ENCODE measurements around the gene POLA2. TPM values are rescaled to one million over a fixed set of nuclear protein-coding genes. Genes with fewer than 3 reads are reported as not detected.

Gene POLA2
- total RNA-seq, result 1 to 10 TPM; 3.4 to 9.2 TPM
- 1 to 10 TPM; 3.0 to 4.1 TPM for polyA plus RNA-seq
- long read RNA-seq, donor 1, transcript POLA2-201 (18 exons, 3,744 nt), result major isoform, 5 of 9 reads
- long read RNA-seq, donor 1, partial matches to known transcripts, result 4 of 9 reads
- long read RNA-seq, donor 1, other reads (novel, unspliced or antisense), result 0 of 9 reads
- long read RNA-seq, donor 2, partial matches to known transcripts, result 4 of 4 reads
- long read RNA-seq, donor 2, other reads (novel, unspliced or antisense), result 0 of 4 reads

- peak; percentile 98 for ATAC-seq (ENCODE audit: low FRiP score)
These were observed at the start of gene POLA2 for GRCh38 chr11:65261591-65262380. Gene POLA2, plus strand, starts transcription at chr11:65261962. Its CDS starts 331 bp downstream, at chr11:65262293.

GRCh38 chr11:65212226-65212801 is 49.4 kb upstream of the POLA2 start:
- no peak for ATAC-seq (ENCODE audit: low FRiP score)
- intact Hi-C loops (cut with DNase I), result no loop called here
- Histone ChIP-seq H3K4me3 (ENCODE audit: low read length in 2 of 2) (no peak overlapping the region), H3K36me3 (ENCODE audit: control insufficient read depth in 1 of 2, insufficient read depth in 2 of 2, low read length in 1 of 2) (peaks cover 0 to 5% of the 10 kb centered on the region in 2 donors), H3K27ac (ENCODE audit: low read depth in 1 of 2, low read length in 2 of 2) (no peak overlapping the region), H3K27me3 (ENCODE audit: control insufficient read depth in 1 of 2, insufficient read depth in 2 of 2, low read length in 1 of 2) (no peaks in the 10 kb centered on the region), H3K9me3 (ENCODE audit: control insufficient read depth, low read length) (no peaks in the 10 kb centered on the region), H3K4me1 (ENCODE audit: control insufficient read depth in 1 of 2, insufficient read depth in 2 of 2, low read length in 2 of 2) (no peaks in the 10 kb centered on the region)
- WGBS, 2 donors, result 69 to 71% methylated on average over 12 to 13 of the region's 13 CpGs
- DNase-seq, result no peak

More at GRCh38 chr11:65261591-65262380, at the start of gene POLA2:
- peak; percentile 97 to 98 for DNase-seq
- peaks cover 2% of the 10 kb centered on the region in 2 donors for H3K4me1 ChIP-seq (ENCODE audit: control insufficient read depth in 1 of 2, insufficient read depth in 2 of 2, low read length in 2 of 2)
- peak within 1 kb of the TSS in 1 of 2 donors; percentile 93 for H3K27ac ChIP-seq (ENCODE audit: low read depth in 1 of 2, low read length in 2 of 2)
- H3K4me3 ChIP-seq (ENCODE audit: low read length in 2 of 2), result peak within 1 kb of the TSS; percentile 35 to 54
- no peaks in the 10 kb centered on the region for H3K9me3 ChIP-seq (ENCODE audit: control insufficient read depth, low read length)
- H3K36me3 ChIP-seq (ENCODE audit: control insufficient read depth in 1 of 2, insufficient read depth in 2 of 2, low read length in 1 of 2), result no peaks in the 10 kb centered on the region
- no peaks in the 10 kb centered on the region for H3K27me3 ChIP-seq (ENCODE audit: control insufficient read depth in 1 of 2, insufficient read depth in 2 of 2, low read length in 1 of 2)
- 0 to 1% methylated on average over 65 to 66 of the region's 66 CpGs for WGBS, 2 donors
- intact Hi-C loops (cut with DNase I), result no loop called here

GRCh38 chr11:65213322-65214211 is 48.2 kb upstream of the POLA2 start:
- intact Hi-C loops (cut with DNase I), result no loop called here
- H3K27ac ChIP-seq (ENCODE audit: low read depth in 1 of 2, low read length in 2 of 2), result no peak overlapping the region
- DNase-seq, result no peak
- H3K4me1 ChIP-seq (ENCODE audit: control insufficient read depth in 1 of 2, insufficient read depth in 2 of 2, low read length in 2 of 2), result no peaks in the 10 kb centered on the region
- WGBS, 2 donors, result 48 to 50% methylated on average over 26 of the region's 26 CpGs
- peaks cover 0 to 5% of the 10 kb centered on the region in 2 donors for H3K36me3 ChIP-seq (ENCODE audit: control insufficient read depth in 1 of 2, insufficient read depth in 2 of 2, low read length in 1 of 2)
- ATAC-seq (ENCODE audit: low FRiP score), result peak; percentile 27
- H3K27me3 ChIP-seq (ENCODE audit: control insufficient read depth in 1 of 2, insufficient read depth in 2 of 2, low read length in 1 of 2), result no peaks in the 10 kb centered on the region
- H3K9me3 ChIP-seq (ENCODE audit: control insufficient read depth, low read length), result no peaks in the 10 kb centered on the region
- H3K4me3 ChIP-seq (ENCODE audit: low read length in 2 of 2), result no peak overlapping the region

GRCh38 chr11:65214212-65214845 is 47.4 kb upstream of the POLA2 start:
- peaks cover 0 to 5% of the 10 kb centered on the region in 2 donors for H3K36me3 ChIP-seq (ENCODE audit: control insufficient read depth in 1 of 2, insufficient read depth in 2 of 2, low read length in 1 of 2)
- no peaks in the 10 kb centered on the region for H3K27me3 ChIP-seq (ENCODE audit: control insufficient read depth in 1 of 2, insufficient read depth in 2 of 2, low read length in 1 of 2)
- H3K4me1 ChIP-seq (ENCODE audit: control insufficient read depth in 1 of 2, insufficient read depth in 2 of 2, low read length in 2 of 2), result no peaks in the 10 kb centered on the region
- WGBS, 2 donors, result 66 to 80% methylated on average over 16 of the region's 16 CpGs
- no peak for DNase-seq
- H3K4me3 ChIP-seq (ENCODE audit: low read length in 2 of 2), result no peak overlapping the region
- no peaks in the 10 kb centered on the region for H3K9me3 ChIP-seq (ENCODE audit: control insufficient read depth, low read length)
- intact Hi-C loops (cut with DNase I), result no loop called here
- no peak for ATAC-seq (ENCODE audit: low FRiP score)
- H3K27ac ChIP-seq (ENCODE audit: low read depth in 1 of 2, low read length in 2 of 2), result no peak overlapping the region

GRCh38 chr11:65215441-65216076 is 46.2 kb upstream of the POLA2 start:
- intact Hi-C loops (cut with DNase I), result no loop called here
- WGBS, 2 donors, result 90 to 94% methylated on average over 23 to 24 of the region's 24 CpGs

GRCh38 chr11:65216830-65217229 is 44.9 kb upstream of the POLA2 start:
- no peaks in the 10 kb centered on the region for H3K9me3 ChIP-seq (ENCODE audit: control insufficient read depth, low read length)
- no peak for DNase-seq
- H3K36me3 ChIP-seq (ENCODE audit: control insufficient read depth in 1 of 2, insufficient read depth in 2 of 2, low read length in 1 of 2), result no peaks in the 10 kb centered on the region
- 89 to 94% methylated on average over 5 to 6 of the region's 6 CpGs for WGBS, 2 donors
- intact Hi-C loops (cut with DNase I), result no loop called here
- H3K4me1 ChIP-seq (ENCODE audit: control insufficient read depth in 1 of 2, insufficient read depth in 2 of 2, low read length in 2 of 2), result no peaks in the 10 kb centered on the region
- H3K4me3 ChIP-seq (ENCODE audit: low read length in 2 of 2), result no peak overlapping the region
- no peak overlapping the region for H3K27ac ChIP-seq (ENCODE audit: low read depth in 1 of 2, low read length in 2 of 2)
- H3K27me3 ChIP-seq (ENCODE audit: control insufficient read depth in 1 of 2, insufficient read depth in 2 of 2, low read length in 1 of 2), result no peaks in the 10 kb centered on the region
- ATAC-seq (ENCODE audit: low FRiP score), result no peak

More at GRCh38 chr11:65215441-65216076, 46.2 kb upstream of the POLA2 start:
- Histone ChIP-seq H3K4me1 (ENCODE audit: control insufficient read depth in 1 of 2, insufficient read depth in 2 of 2, low read length in 2 of 2) (no peaks in the 10 kb centered on the region), H3K27me3 (ENCODE audit: control insufficient read depth in 1 of 2, insufficient read depth in 2 of 2, low read length in 1 of 2) (no peaks in the 10 kb centered on the region), H3K36me3 (ENCODE audit: control insufficient read depth in 1 of 2, insufficient read depth in 2 of 2, low read length in 1 of 2) (peaks cover 0 to 2% of the 10 kb centered on the region in 2 donors), H3K4me3 (ENCODE audit: low read length in 2 of 2) (no peak overlapping the region), H3K9me3 (ENCODE audit: control insufficient read depth, low read length) (no peaks in the 10 kb centered on the region), H3K27ac (ENCODE audit: low read depth in 1 of 2, low read length in 2 of 2) (no peak overlapping the region)
- no peak for ATAC-seq (ENCODE audit: low FRiP score)
- DNase-seq, result no peak

- no peaks in the 10 kb centered on the region for H3K36me3 ChIP-seq (ENCODE audit: control insufficient read depth in 1 of 2, insufficient read depth in 2 of 2, low read length in 1 of 2)
- H3K27me3 ChIP-seq (ENCODE audit: control insufficient read depth in 1 of 2, insufficient read depth in 2 of 2, low read length in 1 of 2), result no peaks in the 10 kb centered on the region
- no peaks in the 10 kb centered on the region for H3K4me1 ChIP-seq (ENCODE audit: control insufficient read depth in 1 of 2, insufficient read depth in 2 of 2, low read length in 2 of 2)
- intact Hi-C loops (cut with DNase I), result no loop called here
- DNase-seq, result no peak
- no peak overlapping the region for H3K27ac ChIP-seq (ENCODE audit: low read depth in 1 of 2, low read length in 2 of 2)
- 88 to 92% methylated on average over 19 of the region's 19 CpGs for WGBS, 2 donors
- no peaks in the 10 kb centered on the region for H3K9me3 ChIP-seq (ENCODE audit: control insufficient read depth, low read length)
- H3K4me3 ChIP-seq (ENCODE audit: low read length in 2 of 2), result no peak overlapping the region
- ATAC-seq (ENCODE audit: low FRiP score), result no peak
These were observed 44.0 kb upstream of the POLA2 start for GRCh38 chr11:65217441-65218423.

All from aorta (tissue), 5 donors.